H9 (cell line): Measurements from ENCODE around the gene SSUH2. TPM values are rescaled to one million over a fixed set of nuclear protein-coding genes. Genes with fewer than 3 reads are reported as not detected.

Source experiments
- DNase-seq: peaks from one replicate; pipeline ENCODE4 v3.0.0-alpha.2; 2017
- H2AFZ ChIP-seq: one replicate; pipeline ENCODE4 v1.6.1; 2013; ENCODE audit warnings: mild to moderate bottlenecking, low read length, control low read depth, moderate library complexity
- H2AK5ac ChIP-seq: 2 replicates; pipeline ENCODE4 v1.6.1; 2013; ENCODE audit warnings: low read length, control low read depth, mixed read lengths; ENCODE audit not compliant: insufficient read length
- H2BK120ac ChIP-seq: one replicate; pipeline ENCODE4 v1.6.1; 2013; ENCODE audit warnings: low read depth, mild to moderate bottlenecking, low read length, control low read depth, inconsistent platforms; ENCODE audit not compliant: poor library complexity, severe bottlenecking
- H2BK12ac ChIP-seq: 2 replicates; pipeline ENCODE4 v1.6.1; 2013; ENCODE audit warnings: low read length, control low read depth, mixed read lengths, low read depth; ENCODE audit not compliant: insufficient read length
- H2BK15ac ChIP-seq: 2 replicates; pipeline ENCODE4 v1.6.1; 2013; ENCODE audit warnings: low read depth, low read length, control low read depth
- H2BK20ac ChIP-seq: one replicate; pipeline ENCODE4 v1.6.1; 2013; ENCODE audit warnings: low read depth, mild to moderate bottlenecking, low read length, control low read depth, inconsistent platforms; ENCODE audit not compliant: poor library complexity, severe bottlenecking
- H2BK5ac ChIP-seq: 2 replicates; pipeline ENCODE4 v1.6.1; 2013; ENCODE audit warnings: low read length, control low read depth, mixed read lengths; ENCODE audit not compliant: insufficient read length
- H3K14ac ChIP-seq: 2 replicates; pipeline ENCODE4 v1.6.1; 2013; ENCODE audit warnings: low read length, control low read depth; ENCODE audit not compliant: insufficient read depth
- H3K18ac ChIP-seq: 2 replicates; pipeline ENCODE4 v1.6.1; 2013; ENCODE audit warnings: low read depth, mild to moderate bottlenecking, mixed read lengths, low read length, control low read depth; ENCODE audit not compliant: insufficient read length
- H3K23ac ChIP-seq: 2 replicates; pipeline ENCODE4 v1.6.1; 2013; ENCODE audit warnings: low read length, control low read depth, mixed read lengths, low read depth; ENCODE audit not compliant: insufficient read length
- H3K23me2 ChIP-seq: 2 replicates; pipeline ENCODE4 v1.6.1; 2013; ENCODE audit warnings: low read depth, mild to moderate bottlenecking, mixed read lengths, low read length, control low read depth; ENCODE audit not compliant: insufficient read length, poor library complexity, severe bottlenecking
- H3K27ac ChIP-seq: 2 replicates; pipeline ENCODE4 v1.5.1; 2013; ENCODE audit warnings: low read length, control low read depth, mixed read lengths, low read depth; ENCODE audit not compliant: insufficient read length
- H3K27me3 ChIP-seq: 2 replicates; pipeline ENCODE4 v1.6.1; 2013; ENCODE audit warnings: low read length, control low read depth, inconsistent platforms; ENCODE audit not compliant: insufficient read depth
- H3K4ac ChIP-seq: 2 replicates; pipeline ENCODE4 v1.6.1; 2013; ENCODE audit warnings: low read depth, mild to moderate bottlenecking, control low read depth, inconsistent platforms, low read length, moderate library complexity
- H3K4me1 ChIP-seq: 2 replicates; pipeline ENCODE4 v1.6.1; 2013; ENCODE audit warnings: low read length, control low read depth, inconsistent platforms; ENCODE audit not compliant: insufficient read depth
- H3K4me2 ChIP-seq: 2 replicates; pipeline ENCODE4 v1.6.1; 2013; ENCODE audit warnings: low read length, control low read depth, mixed read lengths; ENCODE audit not compliant: insufficient read length, insufficient read depth
- H3K56ac ChIP-seq: 2 replicates; pipeline ENCODE4 v1.6.1; 2013; ENCODE audit warnings: low read depth, mild to moderate bottlenecking, mixed read lengths, low read length, control low read depth; ENCODE audit not compliant: insufficient read length
- H3K79me1 ChIP-seq: 2 replicates; pipeline ENCODE4 v1.6.1; 2013; ENCODE audit warnings: low read depth, mild to moderate bottlenecking, moderate library complexity, low read length, control low read depth, inconsistent platforms; ENCODE audit not compliant: insufficient read depth, poor library complexity, severe bottlenecking
- H3K79me2 ChIP-seq: 2 replicates; pipeline ENCODE4 v1.6.1; 2013; ENCODE audit warnings: low read length, control low read depth, inconsistent platforms; ENCODE audit not compliant: insufficient read depth
- H3K9ac ChIP-seq: 2 replicates; pipeline ENCODE4 v1.6.1; 2013; ENCODE audit warnings: low read length, control low read depth, mixed read lengths; ENCODE audit not compliant: insufficient read length; ENCODE audit errors: extremely low read depth
- H3K9me3 ChIP-seq: one replicate; pipeline ENCODE4 v1.6.1; 2013; ENCODE audit warnings: low read depth, low read length, inconsistent platforms; ENCODE audit not compliant: control insufficient read depth
- H3T11ph ChIP-seq: one replicate; pipeline ENCODE4 v1.6.1; 2013; ENCODE audit warnings: mild to moderate bottlenecking, low read length, control low read depth, inconsistent platforms
- H4K20me1 ChIP-seq: one replicate; pipeline ENCODE4 v1.6.1; 2013; ENCODE audit not compliant: control insufficient read depth, insufficient read length, insufficient read depth
- H4K5ac ChIP-seq: 2 replicates; pipeline ENCODE4 v1.6.1; 2013; ENCODE audit warnings: low read depth, mild to moderate bottlenecking, mixed read lengths, low read length, control low read depth; ENCODE audit not compliant: insufficient read length
- H4K8ac ChIP-seq: replicated peaks from 2 replicates; pipeline ENCODE4 v1.6.1; 2013; ENCODE audit warnings: low read length, control low read depth, mixed read lengths, low read depth; ENCODE audit not compliant: insufficient read length
- H4K91ac ChIP-seq: 2 replicates; pipeline ENCODE4 v1.6.1; 2013; ENCODE audit warnings: low read depth, mild to moderate bottlenecking, moderate library complexity, mixed read lengths, low read length, control low read depth; ENCODE audit not compliant: insufficient read length
- H3K27ac Mint-ChIP-seq, 3 experiments: 2 replicates in 2 of 3; 3 replicates in 1 of 3; pipeline ENCODE4 v1.8.0; 2020 to 2021; ENCODE audit warnings: mixed read lengths in 3 of 3, mild to moderate bottlenecking in 1 of 3, moderate library complexity in 1 of 3
- H3K27me3 Mint-ChIP-seq: 2 replicates; pipeline ENCODE4 v1.8.0; 2021; ENCODE audit warnings: low read depth, mild to moderate bottlenecking, moderate library complexity, mixed read lengths
- H3K36me3 Mint-ChIP-seq, 3 experiments: 2 replicates in 2 of 3; 3 replicates in 1 of 3; pipeline ENCODE4 v1.8.0; 2020 to 2021; ENCODE audit warnings: low read depth in 3 of 3, mixed read lengths in 3 of 3; ENCODE audit not compliant: insufficient read depth in 1 of 3
- H3K4me1 Mint-ChIP-seq, 2 experiments: 2 replicates each; pipeline ENCODE4 v1.8.0; 2020; ENCODE audit warnings: mixed read lengths in 2 of 2
- H3K4me3 Mint-ChIP-seq, 2 experiments: 2 replicates in 1 of 2; 3 replicates in 1 of 2; pipeline ENCODE4 v1.8.0; 2020 to 2021; ENCODE audit warnings: mild to moderate bottlenecking in 2 of 2, mixed read lengths in 2 of 2, moderate library complexity in 1 of 2
- H3K9me3 Mint-ChIP-seq, 2 experiments: 2 replicates in 1 of 2; 3 replicates in 1 of 2; pipeline ENCODE4 v1.8.0; 2020; ENCODE audit warnings: mild to moderate bottlenecking in 2 of 2, mixed read lengths in 2 of 2, moderate library complexity in 1 of 2
- CTCF ChIP-seq: fragments of 200-600 bp; sonication (generic); conservative IDR thresholded peaks from 3 replicates; pipeline ENCODE4 v1.8.0; 2021; ENCODE audit warnings: antibody characterized with exemption, mild to moderate bottlenecking
- WGBS: extraction: QIAGEN DNeasy Blood & Tissue Kit; methylation state at CpG from one replicate; pipeline ENCODE4 v1.1.7; 2013; ENCODE audit warnings: missing lambda C conversion rate, low lambda C conversion rate, mixed read lengths; ENCODE audit not compliant: insufficient read length; ENCODE audit errors: extremely low coverage; 5-methylcytosine and 5-hydroxymethylcytosine counted together
- total RNA-seq: library from RNA; stranded (reverse); gene quantifications from 2 replicates; pipeline ENCODE4 v1.2.1, GENCODE V29; 2021

Gene SSUH2
- total RNA-seq, 1 experiment from 2014 or later = 0.61 TPM

- Histone ChIP-seq H3K14ac (no peak overlapping the region), H4K20me1 (no peaks in the 10 kb centered on the region), H3K79me1 (no peaks in the 10 kb centered on the region), H4K8ac (no peak overlapping the region), H3K27me3 (no peaks in the 10 kb centered on the region), H3K9ac (no peak overlapping the region), H3K56ac (no peak overlapping the region), H2AFZ (no peak overlapping the region), H4K5ac (no peak overlapping the region), H2BK12ac (no peak overlapping the region), H3K18ac (no peak overlapping the region), H2BK120ac (no peak overlapping the region), H2BK20ac (no peak overlapping the region), H3K4me2 (no peak overlapping the region), H3K4me1 (no peaks in the 10 kb centered on the region), H2BK5ac (no peak overlapping the region), H3K4ac (no peak overlapping the region), H4K91ac (no peak overlapping the region), H3T11ph (no peak overlapping the region), H3K27ac (no peak overlapping the region), H2BK15ac (no peak overlapping the region), H3K23ac (no peak overlapping the region), H3K23me2 (no peaks in the 10 kb centered on the region), H3K9me3 (no peaks in the 10 kb centered on the region), H2AK5ac (no peak overlapping the region), H3K79me2 (no peaks in the 10 kb centered on the region)
- H3K27me3 Mint-ChIP-seq = no peaks in the 10 kb centered on the region; the same call in none of the 2 replicates
- WGBS = no CpG with 5 or more reads among the region's 3 CpGs
- no peak overlapping the region for H3K27ac Mint-ChIP-seq
- H3K4me1 Mint-ChIP-seq = peaks cover 4 to 6% of the 10 kb centered on the region in 2 experiments; a peak in 1 of 4 replicates
- no peak overlapping the region for H3K4me3 Mint-ChIP-seq
- no peak for DNase-seq
- H3K36me3 Mint-ChIP-seq = peaks cover 0 to 7% (median 6%) of the 10 kb centered on the region in 3 experiments; a peak in 3 of 7 replicates
- TF ChIP-seq CTCF = no peak
- H3K9me3 Mint-ChIP-seq = peaks cover 0 to 6% of the 10 kb centered on the region in 2 experiments; a peak in 1 of 5 replicates
Measured at GRCh38 chr3:8599146-8599545, 45.5 kb downstream of the SSUH2 start.
